Stimulated activated CD4-positive, alpha-beta T cell treated with anti-CD3 and anti-CD28 coated beads, Interleukin-12 subunit alpha, Interleukin-12 subunit beta, amount 100 ng/mL, for 48 hours (primary cell): ENCODE results near the gene SPDYE2B.
"Not testable (repeated sequence)": the region's sequence is repeated elsewhere in the genome, so short reads cannot be mapped to it uniquely, and the experiment has no call there.

Experiments used
- DNase-seq, 3 donors: peaks; one replicate each; pipeline ENCODE4 v3.0.0-alpha.2; 2020; ENCODE audit warnings: low read depth in 2 of 3, low spot score in 1 of 3

SPDYE2B gene

DNA sequence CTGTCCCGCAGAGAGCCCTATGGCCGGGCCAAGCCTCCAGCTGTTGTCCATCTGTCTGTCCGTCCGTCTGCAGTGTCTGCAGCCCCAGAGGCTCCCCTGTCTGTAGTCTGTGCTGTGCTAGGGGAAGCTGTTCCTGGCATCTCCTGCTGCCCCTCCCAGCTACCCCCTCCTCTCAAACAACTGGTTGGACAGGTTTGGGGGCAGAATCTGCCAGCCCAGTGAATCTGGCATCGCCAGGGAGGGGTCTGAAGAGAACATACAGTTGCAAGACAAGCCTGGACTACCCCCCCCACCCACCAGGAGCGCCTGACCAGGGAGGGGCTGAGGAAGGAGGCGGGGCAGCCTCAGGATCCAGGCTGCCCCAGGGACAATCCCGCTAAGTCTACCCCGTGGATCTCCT, 7.4 kb upstream of the SPDYE2B start, which contains the start of gene UPK3BL1:
Gene UPK3BL1, minus strand, starts transcription at position 101 of the 400 bp plus-strand sequence. Its CDS starts 50 bp downstream, at position 51.
- not testable (repeated sequence) for DNase-seq

DNA sequence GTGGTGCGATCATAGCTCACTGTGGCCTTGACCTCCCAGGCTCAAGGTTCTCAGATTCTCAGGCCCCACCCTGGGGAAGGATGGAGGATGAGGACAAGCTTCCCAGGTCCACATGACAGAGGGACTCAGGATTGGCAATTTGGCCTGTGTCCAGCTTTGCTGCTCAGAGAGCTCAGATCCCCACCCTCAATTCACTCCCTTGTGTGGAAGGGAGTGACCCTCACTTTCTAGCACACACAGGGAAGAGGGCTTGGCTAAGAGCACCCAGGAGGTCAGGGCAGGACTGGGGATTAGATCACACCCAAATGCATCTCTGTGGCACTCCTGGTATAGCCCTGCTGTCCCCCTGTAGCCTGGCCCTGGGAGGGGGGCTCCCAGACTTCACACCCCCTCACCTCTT, 6.7 kb upstream of the SPDYE2B start:
- not testable (repeated sequence) for DNase-seq

DNA sequence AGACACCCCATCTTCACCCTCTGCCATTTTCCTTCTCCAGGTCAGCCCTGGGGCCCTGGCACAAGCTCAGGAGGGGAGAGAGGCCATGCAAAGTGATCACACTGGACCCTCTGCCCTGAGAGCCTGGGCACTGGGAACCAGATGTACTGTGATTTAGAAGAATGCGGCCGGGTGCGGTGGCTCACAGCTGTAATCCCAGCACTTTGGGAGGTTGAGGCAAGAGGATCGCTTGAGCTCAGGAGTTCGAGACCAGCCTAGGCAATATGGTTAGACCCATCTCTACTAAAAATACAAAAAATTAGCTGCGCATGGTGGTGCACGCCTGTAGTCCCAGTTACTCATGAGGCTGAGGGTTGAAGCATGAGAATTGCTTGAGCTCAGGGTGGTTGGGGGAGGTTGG, 2.3 kb upstream of the SPDYE2B start:
- not testable (repeated sequence) for DNase-seq

DNA sequence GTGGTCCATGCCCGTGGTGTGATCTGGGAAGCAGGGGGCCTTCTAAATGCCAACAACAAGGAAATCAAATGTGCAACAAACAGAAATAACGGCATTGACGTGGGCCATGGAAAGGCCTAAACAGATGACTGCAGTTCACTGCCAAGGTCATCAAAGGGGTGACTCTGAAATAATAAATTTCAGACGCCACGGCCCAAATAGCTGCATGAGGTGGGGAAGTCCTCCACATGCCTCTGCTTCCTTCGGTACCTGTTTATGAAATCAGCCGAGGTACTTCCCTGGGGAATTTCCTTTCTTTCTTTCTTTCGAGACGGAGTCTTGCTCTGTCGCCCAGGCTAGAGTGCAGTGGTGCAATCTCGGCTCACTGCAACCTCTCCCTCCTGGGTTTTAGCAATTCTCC, 14.6 kb downstream of the SPDYE2B start:
- not testable (repeated sequence) for DNase-seq

DNA sequence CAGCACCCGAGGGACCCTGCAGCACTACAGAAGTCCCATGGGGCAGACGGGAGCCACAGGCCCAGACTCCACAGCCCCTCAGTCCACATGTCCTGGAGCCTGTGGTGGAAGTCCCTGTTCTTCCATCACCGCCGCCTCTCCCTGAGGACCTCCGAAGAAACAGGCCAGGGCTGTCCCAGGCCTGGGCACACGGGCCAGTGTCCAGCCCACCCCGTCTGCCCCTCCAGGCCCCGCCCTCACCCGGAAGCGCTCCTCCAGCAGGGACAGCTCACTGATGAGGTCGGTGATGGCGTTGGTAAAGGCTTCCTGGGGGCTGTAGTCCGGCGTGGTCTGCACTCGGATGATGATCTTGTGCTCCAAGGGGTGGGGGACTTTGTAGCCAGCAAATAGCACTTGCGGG, 16.7 kb downstream of the SPDYE2B start:
- DNase-seq = not testable (repeated sequence)

DNA sequence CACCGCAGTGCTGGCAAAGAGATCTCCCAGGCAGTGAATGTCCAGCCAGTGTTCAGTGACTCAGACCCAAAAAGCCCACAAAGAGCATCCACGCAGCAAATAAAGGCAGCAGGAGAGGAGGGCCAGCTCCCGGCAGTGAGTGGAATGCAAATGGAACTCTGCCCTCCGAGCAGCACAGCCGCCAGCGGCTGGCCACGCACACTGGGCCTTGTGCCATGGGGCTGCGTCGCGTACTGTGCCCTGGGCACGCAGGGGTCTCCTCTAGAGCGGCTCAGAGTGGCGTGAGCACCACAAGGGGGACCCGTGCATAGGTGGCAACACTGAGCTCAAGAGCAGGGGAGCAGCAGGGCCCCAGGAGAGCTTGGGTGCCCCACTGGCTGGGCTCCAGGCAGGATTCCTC, 17.4 kb downstream of the SPDYE2B start:
- DNase-seq = not testable (repeated sequence)

DNA sequence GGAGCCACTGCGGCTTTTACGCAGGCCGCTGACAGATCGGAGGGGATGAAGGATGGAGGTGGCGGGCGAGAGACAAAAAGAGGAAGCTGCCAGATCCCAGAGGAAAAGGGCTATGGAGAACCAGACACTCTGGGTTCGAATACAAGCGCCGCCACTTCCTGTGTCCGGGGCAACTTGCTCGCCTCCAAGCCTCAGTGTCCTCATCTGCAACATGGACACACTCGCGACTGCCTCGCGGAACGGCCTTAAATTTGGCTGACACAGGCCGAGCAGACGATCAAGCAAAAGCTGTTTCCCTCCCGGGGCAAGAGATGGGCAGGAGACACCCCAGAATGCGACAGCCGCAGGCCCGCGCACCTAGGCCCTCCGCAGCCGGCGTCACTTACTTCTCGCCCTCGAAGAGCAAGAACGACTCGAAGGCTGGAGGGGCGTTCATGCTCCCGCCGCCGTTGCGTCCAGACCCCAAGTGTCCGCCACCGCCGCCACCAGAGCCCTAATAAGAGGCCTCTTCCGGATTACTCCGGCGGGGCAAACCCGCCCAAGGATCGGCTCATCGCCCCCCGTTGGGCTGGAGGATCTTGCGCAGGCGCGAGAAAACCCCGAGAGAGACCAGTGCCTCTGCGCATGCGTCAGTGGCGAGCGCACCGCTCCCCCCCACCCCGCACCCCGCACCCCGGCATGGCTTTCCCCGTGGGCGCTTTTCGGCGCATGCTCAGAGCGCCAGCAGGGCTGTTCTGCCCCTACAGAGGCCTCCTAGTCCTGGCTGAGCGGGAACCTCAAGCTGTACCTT, 21.2 kb downstream of the SPDYE2B start, which contains the start of gene POLR2J2:
Gene POLR2J2, minus strand, starts transcription at position 498 of the 790 bp plus-strand sequence. Its CDS starts 62 bp downstream, at position 436.
- not testable (repeated sequence) for DNase-seq

DNA sequence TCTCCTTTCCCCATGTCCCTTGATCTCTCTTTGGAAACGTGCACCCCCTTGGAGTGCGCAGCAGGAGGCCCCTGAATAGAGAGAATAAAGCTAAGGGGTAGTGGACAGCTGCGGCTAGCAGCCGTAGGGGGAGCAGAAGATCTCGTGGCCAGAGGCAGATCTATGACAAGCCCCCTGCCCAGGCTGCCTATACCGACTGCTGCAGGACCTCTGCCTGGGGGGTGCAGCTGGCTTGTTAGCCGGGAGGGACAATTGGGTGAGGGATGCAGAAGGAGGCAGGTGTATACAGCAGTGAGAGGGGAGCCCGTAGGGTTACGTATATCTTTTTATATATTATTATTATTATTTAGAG, 21.8 kb downstream of the SPDYE2B start:
- DNase-seq = not testable (repeated sequence)

DNA sequence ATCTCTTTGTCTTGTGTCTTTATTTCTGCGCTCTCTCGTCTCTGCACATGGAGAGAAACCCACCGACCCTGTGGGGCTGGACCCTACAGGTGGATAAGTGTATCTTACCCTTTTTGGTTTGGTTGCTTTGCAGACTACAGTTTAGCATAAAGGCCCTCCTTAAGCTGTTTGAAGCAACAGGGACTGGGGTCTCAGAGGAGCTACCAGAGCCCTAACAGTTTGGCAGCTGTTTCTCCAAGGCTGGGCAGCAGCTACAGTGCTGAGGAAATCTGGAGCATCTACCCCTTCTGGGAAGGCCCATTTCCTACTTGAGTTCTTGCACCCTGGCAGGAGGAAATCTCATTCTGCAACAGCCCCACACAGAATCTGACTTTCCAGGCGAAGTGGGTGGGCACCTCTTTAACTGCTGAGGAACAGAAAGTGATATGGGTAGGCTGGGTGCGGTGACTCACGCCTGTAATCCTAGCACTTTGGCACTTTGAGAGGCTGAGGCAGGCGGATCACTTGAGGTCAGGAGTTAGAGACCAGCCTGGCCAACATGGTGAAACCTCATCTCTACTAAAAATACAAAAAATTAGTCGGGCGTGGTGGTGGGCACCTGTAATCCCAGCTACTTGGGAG, 23.4 kb downstream of the SPDYE2B start:
- not testable (repeated sequence) for DNase-seq

DNA sequence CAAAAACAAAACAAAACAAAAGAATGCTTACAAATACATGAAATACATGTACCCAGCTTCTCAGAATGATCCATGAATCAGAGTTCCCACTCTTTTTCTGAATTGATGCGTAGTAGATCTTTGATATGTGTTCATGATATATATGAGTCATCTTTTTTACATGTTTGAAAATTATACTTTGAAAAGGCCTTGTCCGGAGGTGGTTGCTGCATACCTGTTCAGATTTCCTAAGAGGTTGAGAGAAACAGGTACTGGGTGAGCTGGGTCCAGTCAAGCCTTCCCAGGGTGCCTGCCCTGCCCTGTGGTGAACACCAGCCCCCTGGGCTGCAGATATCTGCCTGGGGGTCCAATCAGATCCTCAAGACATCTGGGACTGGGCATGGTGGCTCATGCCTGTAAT, 25.4 kb downstream of the SPDYE2B start:
- DNase-seq = peak in 1 of 3 donors; percentile 9

DNA sequence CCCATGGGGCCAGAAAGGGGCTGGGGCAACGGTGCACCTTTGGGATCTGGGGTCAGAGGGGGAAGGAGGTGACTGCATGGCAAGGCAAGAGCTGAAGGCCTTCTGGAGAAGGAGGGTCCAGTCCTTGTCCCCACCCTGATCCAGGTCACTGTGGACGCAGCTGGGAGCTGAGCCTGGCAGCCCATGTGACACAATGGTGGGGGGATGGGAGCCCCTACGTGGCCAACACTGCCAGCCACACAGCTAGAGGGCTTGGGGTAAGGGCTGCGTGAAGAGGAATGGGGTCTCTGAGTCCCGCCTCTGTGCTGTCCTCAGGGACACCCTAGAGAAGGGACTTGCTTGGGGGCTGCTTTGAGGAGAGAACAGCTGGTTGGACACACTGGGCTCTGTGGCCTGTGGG, 30.7 kb downstream of the SPDYE2B start:
- not testable (repeated sequence) for DNase-seq

DNA sequence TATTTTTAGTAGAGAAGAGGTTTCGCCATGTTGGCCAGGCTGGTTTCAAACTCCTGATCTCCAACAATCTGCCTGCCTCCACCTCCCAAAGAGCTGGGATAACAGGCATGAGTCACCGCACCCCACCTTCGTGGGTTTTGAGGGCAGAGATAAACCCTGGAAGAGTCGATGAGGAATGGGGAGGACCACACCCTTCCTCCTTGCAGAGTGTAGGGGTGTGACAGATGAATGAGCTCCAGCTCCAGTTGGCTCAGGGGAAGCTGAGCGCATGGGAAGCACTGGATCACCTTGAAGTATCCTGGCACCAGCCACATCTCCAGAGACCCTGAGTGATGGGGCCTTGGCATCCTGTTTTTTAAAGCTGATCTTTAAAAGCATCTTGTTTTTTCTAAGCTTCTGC, 32.4 kb downstream of the SPDYE2B start:
- not testable (repeated sequence) for DNase-seq

DNA sequence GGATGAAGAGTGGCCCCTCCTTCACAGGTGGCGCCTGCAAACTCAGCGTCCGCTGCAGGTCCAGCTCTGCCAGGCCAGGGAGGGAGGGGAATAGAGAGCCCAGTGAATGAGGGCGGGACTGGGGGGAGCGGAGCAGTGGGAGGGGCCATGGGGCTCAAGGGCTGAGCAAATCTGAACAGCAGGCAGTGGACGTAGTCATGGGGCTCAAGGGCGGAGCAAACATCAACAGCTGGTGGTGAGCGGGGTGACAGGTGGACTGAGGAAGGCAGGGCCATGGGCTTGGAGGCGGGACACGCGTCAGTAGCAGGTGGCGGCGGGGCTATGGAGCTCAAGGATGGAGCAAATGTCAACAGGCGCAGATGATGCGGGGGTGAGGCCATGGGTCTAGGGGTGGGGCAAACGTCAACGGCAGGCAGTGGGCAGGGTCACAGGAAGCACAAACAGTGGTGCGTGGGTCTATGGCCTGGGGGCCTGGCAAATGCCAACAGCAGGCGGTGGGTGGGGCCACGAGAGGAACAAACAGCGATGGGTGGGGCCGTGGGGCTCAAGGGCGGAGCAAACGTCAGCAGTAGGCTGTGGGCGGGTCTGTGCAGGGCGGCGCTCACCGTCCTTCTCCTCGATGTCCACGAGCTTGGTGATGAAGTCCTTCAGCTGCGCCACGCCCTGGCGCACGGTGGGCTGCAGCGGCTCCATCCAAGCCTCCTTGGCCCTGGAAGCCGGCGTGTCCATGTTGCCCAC, 38.3 kb downstream of the SPDYE2B start:
- not testable (repeated sequence) for DNase-seq

DNA sequence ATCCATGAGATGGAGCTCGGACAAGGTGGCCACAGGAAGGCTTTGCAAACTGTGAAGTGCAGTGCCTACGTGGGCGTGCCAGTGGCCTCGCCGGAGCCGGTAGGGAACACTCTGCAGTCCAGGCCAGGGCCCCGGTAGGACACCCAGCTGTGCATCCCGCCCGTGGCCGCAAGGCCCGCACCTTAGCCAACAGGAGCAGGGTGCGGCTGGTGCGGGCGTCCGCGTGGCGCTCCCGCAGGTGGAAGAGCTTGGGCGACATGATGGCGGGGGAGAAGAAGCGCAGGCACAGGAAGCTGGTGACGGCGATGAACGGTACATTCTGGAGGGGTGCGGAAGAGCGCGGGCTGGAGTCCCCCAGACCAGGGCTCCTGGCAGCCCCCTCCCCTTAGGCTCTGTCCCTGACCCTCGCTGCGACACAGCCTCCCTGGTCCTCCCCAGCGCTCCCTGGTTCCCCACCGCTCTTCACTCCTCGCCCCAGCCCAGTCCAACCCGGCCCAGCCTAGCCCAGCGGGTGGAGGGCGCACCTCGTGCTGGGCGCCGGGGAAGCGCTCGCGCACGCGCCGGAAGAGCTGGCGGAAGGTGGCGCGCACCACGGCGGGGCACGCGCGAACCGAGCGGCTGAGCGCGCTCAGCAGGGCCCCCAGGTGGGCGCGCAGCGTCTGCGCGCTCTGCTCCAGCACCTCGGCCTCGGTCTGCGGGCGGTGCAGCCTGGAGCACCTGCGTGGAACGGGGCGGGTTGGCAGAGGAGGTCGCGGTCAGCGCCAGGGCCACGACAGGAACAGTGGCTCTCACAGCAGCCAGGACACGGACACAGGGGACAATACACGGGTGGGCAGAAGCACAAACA, 39.5 kb downstream of the SPDYE2B start:
- not testable (repeated sequence) for DNase-seq

DNA sequence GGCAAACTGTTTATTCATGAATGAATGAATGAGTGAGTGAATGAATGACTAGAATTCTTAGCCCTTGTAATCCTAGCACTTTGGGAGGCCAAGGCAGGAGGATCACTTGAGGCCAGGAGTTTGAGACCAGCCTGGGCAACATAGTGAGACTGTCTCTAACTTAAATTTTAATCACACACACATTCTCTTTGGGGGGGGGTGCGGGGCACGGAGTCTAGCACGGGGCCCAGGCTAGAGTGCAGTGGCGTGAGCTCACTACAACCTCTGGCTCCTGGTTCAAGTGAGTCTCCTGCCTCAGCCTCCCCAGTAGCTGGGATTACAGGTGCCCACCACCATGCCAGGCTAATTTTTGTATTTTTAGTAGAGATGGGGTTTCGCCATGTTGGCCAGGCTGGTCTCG, 40.5 kb downstream of the SPDYE2B start:
- DNase-seq = not testable (repeated sequence)

DNA sequence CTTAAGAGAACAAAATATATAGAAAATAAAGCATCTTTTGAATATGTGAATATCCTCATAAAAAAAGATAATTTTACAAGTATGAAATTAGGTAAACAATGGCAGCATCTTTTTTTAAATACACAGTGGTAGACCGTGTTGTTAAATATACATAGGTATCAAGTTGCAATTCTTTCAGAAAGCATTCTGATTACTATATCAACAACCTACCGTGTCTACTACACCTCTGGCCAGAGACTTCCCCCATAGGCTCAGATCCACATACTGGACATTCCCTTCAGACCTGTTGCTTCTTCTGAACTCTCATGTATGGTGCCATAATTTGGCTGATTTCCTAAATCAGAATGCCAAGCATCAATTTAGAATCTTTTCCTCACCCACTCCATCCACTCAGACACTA, 43.9 kb downstream of the SPDYE2B start:
- not testable (repeated sequence) for DNase-seq

DNA sequence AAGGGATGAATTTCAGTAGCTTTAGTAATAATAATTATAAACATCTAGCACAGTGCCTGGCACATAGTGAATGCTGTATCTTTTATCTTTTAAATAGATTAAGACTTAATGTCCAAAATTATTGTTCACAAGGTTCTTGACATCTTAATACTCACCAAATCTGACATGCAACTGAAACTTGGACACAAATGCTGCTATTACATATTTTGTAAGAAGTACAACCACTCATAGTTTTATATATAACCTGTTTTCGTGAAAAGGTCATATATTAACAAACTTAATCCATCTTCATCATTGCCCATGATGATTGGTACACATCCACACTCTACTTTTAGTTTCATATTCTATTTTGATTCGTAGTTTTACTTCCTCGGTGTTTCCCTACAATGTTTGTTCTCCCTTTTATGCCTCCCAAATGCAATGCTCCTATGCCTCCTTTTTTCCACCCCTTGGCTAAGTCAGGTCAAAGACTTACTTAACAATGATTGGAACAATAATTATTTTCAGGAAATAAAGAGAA, 45.0 kb downstream of the SPDYE2B start:
- DNase-seq = not testable (repeated sequence)

DNA sequence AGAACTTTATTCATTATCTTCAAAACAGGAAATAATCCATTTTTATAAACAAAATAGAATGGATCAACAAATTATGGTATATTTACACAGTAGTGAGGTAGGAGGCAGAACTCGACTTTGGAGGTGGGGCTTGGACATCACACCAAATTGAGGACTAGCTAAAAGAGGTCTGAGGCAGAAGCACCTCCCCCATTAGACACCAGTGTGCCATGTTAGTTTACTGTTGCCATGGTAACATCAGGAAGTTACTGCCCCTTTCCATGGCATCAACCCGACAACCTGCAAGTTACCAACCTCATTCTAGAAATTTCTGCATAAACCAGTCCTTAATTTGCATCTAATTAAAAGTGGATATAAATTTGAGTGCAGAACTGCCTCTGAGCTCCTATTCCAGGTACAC, 45.9 kb downstream of the SPDYE2B start:
- DNase-seq = not testable (repeated sequence)

DNA sequence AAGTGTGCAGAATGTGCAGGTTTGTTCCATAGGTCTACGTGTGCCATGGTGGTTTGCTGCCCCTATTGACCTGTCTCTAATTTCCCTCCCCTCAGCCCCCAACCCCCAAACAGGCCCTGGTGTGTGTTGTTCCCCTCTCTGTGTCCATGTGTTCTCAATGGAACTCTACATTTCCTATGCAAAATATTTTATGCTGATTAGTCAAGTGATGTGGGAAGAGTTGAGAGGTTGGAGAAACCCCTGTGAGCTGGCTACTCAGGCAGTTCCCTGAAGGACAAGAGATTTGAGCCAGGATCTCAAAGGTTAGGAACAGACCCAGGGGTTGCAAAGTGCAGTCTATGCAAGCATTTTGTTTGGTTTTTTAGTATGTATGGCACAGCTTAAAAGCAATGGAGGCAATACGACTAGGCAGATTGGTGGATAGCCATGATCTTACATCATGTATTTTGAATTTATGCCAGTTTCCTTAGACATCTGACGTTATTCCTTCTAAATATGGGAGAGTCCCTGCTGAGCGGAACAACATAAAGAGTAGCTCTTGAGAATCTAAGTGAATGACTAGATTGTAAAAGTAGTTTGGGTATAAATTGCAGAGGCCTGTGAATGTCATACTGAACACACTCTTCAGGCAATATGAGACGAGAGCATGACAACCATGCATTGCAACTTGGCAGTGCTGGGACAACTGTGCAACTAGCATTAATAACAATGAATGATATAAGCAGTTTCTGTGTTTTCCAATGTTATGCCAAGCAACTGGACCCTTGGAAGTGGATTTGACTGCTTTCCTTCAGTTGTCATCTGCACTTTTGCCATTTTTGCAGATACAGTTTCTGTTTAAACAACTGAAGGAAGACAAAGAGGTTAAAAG, 47.8 kb downstream of the SPDYE2B start:
- DNase-seq = not testable (repeated sequence)
